GM23248 (cell line): ENCODE results near the gene EIF4G1. TPM values are rescaled to one million over a fixed set of nuclear protein-coding genes. Genes with fewer than 3 reads are reported as not detected.
"Not testable (repeated sequence)": the region's sequence is repeated elsewhere in the genome, so short reads cannot be mapped to it uniquely, and the experiment has no call there.

Source experiments
- DNase-seq: peaks from one replicate; pipeline ENCODE4 v3.0.0-alpha.2; 2015
- H2AFZ ChIP-seq: fragments of 200-600 bp; sonication (generic); 2 replicates; pipeline ENCODE4 v1.6.1; 2016; ENCODE audit warnings: antibody characterized with exemption
- H3F3A ChIP-seq: fragments of 200-600 bp; sonication (generic); 2 replicates; pipeline ENCODE4 v1.6.1; 2016; ENCODE audit warnings: mild to moderate bottlenecking, antibody characterized with exemption, mixed run types; ENCODE audit not compliant: insufficient read depth
- H3K27ac ChIP-seq: fragments of 200-600 bp; sonication (generic); 2 replicates; pipeline ENCODE4 v1.5.1; 2016; ENCODE audit warnings: mild to moderate bottlenecking
- H3K27me3 ChIP-seq: fragments of 200-600 bp; sonication (generic); replicated peaks from 2 replicates; pipeline ENCODE4 v1.6.1; 2016; ENCODE audit warnings: mild to moderate bottlenecking; ENCODE audit not compliant: insufficient read depth
- H3K36me3 ChIP-seq: fragments of 200-600 bp; sonication (generic); 2 replicates; pipeline ENCODE4 v1.6.1; 2016; ENCODE audit warnings: low read depth, mild to moderate bottlenecking
- H3K4me1 ChIP-seq: fragments of 200-600 bp; sonication (generic); 2 replicates; pipeline ENCODE4 v1.6.1; 2016; ENCODE audit warnings: mild to moderate bottlenecking; ENCODE audit not compliant: insufficient read depth
- H3K4me2 ChIP-seq: fragments of 200-600 bp; sonication (generic); one replicate; pipeline ENCODE4 v1.6.1; 2016; ENCODE audit warnings: mild to moderate bottlenecking; ENCODE audit not compliant: unreplicated experiment
- H3K4me3 ChIP-seq: fragments of 200-600 bp; sonication (generic); 2 replicates; pipeline ENCODE4 v1.5.1; 2016; ENCODE audit warnings: mild to moderate bottlenecking
- H3K79me2 ChIP-seq: fragments of 200-600 bp; sonication (generic); 2 replicates; pipeline ENCODE4 v1.6.1; 2016; ENCODE audit warnings: mild to moderate bottlenecking; ENCODE audit not compliant: insufficient read depth
- H3K9ac ChIP-seq: fragments of 200-600 bp; sonication (generic); 2 replicates; pipeline ENCODE4 v1.6.1; 2016; ENCODE audit warnings: mild to moderate bottlenecking
- H3K9me2 ChIP-seq: fragments of 200-600 bp; sonication (generic); 2 replicates; pipeline ENCODE4 v1.6.1; 2016; ENCODE audit warnings: mixed run types, mild to moderate bottlenecking, moderate library complexity; ENCODE audit not compliant: insufficient read depth
- H3K9me3 ChIP-seq: fragments of 200-600 bp; sonication (generic); one replicate; pipeline ENCODE4 v1.6.1; 2017; ENCODE audit warnings: low read depth
- H4K20me1 ChIP-seq: fragments of 200-600 bp; sonication (generic); 2 replicates; pipeline ENCODE4 v1.6.0; 2016; ENCODE audit not compliant: insufficient read depth
- EZH2 ChIP-seq: fragments of 200-600 bp; sonication (generic); IDR thresholded peaks from 2 replicates; pipeline ENCODE4 v1.6.1; 2018; ENCODE audit warnings: antibody characterized with exemption, mild to moderate bottlenecking; ENCODE audit not compliant: insufficient read depth, poor library complexity, severe bottlenecking
- EZH2phosphoT487 ChIP-seq: fragments of 200-600 bp; sonication (generic); IDR thresholded peaks from 2 replicates; pipeline ENCODE4 v1.6.1; 2018; ENCODE audit warnings: antibody characterized with exemption, moderate library complexity, mild to moderate bottlenecking, low read depth; ENCODE audit not compliant: insufficient read depth
- WGBS, 2 experiments: methylation state at CpG; one replicate each; pipeline ENCODE4 v1.1.6; 2015 to 2017; ENCODE audit warnings: low lambda C conversion rate in 2 of 2, low coverage in 1 of 2; ENCODE audit errors: missing lambda C conversion rate in 2 of 2; 5-methylcytosine and 5-hydroxymethylcytosine counted together
- in situ Hi-C: fragments of 300-500 bp; cut with MboI; formaldehyde crosslinking; loops from 2 replicates; pipeline ENCODE4 v1.15.0; 2020
- polyA plus RNA-seq: library from polyadenylated mRNA; unstranded; fragments of >200 nt; fragmentation: Nextera tagmentation; extraction: Ambion mirVana; gene quantifications from 2 replicates; pipeline ENCODE4 v1.2.1, GENCODE V29; 2016
- total RNA-seq: library from RNA; depleted of rRNA; stranded (reverse); fragments of >200 nt; shearing (Covaris generic); gene quantifications from 2 replicates; pipeline ENCODE4 v1.2.3, GENCODE V29; 2014; rRNA removed

EIF4G1 gene, protein sequence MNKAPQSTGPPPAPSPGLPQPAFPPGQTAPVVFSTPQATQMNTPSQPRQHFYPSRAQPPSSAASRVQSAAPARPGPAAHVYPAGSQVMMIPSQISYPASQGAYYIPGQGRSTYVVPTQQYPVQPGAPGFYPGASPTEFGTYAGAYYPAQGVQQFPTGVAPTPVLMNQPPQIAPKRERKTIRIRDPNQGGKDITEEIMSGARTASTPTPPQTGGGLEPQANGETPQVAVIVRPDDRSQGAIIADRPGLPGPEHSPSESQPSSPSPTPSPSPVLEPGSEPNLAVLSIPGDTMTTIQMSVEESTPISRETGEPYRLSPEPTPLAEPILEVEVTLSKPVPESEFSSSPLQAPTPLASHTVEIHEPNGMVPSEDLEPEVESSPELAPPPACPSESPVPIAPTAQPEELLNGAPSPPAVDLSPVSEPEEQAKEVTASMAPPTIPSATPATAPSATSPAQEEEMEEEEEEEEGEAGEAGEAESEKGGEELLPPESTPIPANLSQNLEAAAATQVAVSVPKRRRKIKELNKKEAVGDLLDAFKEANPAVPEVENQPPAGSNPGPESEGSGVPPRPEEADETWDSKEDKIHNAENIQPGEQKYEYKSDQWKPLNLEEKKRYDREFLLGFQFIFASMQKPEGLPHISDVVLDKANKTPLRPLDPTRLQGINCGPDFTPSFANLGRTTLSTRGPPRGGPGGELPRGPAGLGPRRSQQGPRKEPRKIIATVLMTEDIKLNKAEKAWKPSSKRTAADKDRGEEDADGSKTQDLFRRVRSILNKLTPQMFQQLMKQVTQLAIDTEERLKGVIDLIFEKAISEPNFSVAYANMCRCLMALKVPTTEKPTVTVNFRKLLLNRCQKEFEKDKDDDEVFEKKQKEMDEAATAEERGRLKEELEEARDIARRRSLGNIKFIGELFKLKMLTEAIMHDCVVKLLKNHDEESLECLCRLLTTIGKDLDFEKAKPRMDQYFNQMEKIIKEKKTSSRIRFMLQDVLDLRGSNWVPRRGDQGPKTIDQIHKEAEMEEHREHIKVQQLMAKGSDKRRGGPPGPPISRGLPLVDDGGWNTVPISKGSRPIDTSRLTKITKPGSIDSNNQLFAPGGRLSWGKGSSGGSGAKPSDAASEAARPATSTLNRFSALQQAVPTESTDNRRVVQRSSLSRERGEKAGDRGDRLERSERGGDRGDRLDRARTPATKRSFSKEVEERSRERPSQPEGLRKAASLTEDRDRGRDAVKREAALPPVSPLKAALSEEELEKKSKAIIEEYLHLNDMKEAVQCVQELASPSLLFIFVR (N-terminal part only)
- total RNA-seq, result 366 and 370 TPM in 2 replicates
- 183 and 184 TPM in 2 replicates for polyA plus RNA-seq

DNA sequence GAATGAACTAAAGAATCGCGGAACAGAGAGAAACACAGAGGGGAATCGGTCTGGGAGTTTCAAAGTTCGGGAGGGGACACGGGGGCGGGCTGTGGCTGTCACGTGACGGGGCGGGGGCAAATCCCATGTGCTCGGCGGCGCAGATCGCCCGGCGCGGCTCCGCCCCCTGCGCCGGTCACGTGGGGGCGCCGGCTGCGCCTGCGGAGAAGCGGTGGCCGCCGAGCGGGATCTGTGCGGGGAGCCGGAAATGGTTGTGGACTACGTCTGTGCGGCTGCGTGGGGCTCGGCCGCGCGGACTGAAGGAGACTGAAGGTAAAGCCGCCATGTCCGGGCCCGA is at the start of gene EIF4G1:
TSS of gene EIF4G1 (plus strand) at position 244 of the 337 bp plus-strand sequence. CDS start 1,191 bp downstream, outside the sequence.
- Histone ChIP-seq H3K9me3 (no peaks in the 10 kb centered on the region), H4K20me1 (peaks cover 16% of the 10 kb centered on the region; the same call in 1 of the 2 replicates), H3K4me1 (peaks cover 27% of the 10 kb centered on the region), H3K27ac (peak within 1 kb of the TSS; percentile 88), H3K9me2 (no peaks in the 10 kb centered on the region), H2AFZ (peak within 1 kb of the TSS; percentile 89), H3F3A (peaks cover 56% of the 10 kb centered on the region), H3K4me2 (peak within 1 kb of the TSS; percentile 96), H3K4me3 (peak within 1 kb of the TSS; percentile 91), H3K36me3 (peaks cover 11% of the 10 kb centered on the region), H3K27me3 (no peaks in the 10 kb centered on the region), H3K79me2 (peaks cover 45% of the 10 kb centered on the region), H3K9ac (peak within 1 kb of the TSS; percentile 96)
- TF ChIP-seq EZH2, result no peak
- no peak for TF ChIP-seq EZH2phosphoT487
- 1 to 13% methylated on average over 8 to 37 of the region's 40 CpGs for WGBS, 2 experiments
- peak; percentile 98 for DNase-seq
- in situ Hi-C loops, result no loop called here

DNA sequence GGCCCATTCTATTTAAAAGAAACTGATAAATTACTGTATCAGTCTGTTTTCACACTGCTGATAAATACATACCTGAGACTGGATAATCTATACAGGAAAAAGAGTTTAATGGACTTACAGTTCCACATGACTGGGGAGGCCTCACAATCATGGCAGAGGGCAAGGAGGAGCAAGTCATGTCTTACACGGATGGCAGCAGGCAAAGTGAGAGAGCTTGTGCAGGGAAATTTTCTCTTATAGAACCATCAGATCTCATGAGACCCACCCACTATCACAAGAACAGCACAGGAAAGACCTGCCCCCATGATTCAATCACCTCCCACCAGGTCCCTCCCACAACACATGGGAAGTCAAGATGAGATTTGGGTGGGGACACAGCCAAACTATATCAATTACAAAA is 47.2 kb upstream of the EIF4G1 start:
- in situ Hi-C loops, H3K27me3 ChIP-seq: not testable (repeated sequence)
- WGBS, 2 experiments, result 38 to 45% methylated on average over 1 of the region's 1 CpG

DNA sequence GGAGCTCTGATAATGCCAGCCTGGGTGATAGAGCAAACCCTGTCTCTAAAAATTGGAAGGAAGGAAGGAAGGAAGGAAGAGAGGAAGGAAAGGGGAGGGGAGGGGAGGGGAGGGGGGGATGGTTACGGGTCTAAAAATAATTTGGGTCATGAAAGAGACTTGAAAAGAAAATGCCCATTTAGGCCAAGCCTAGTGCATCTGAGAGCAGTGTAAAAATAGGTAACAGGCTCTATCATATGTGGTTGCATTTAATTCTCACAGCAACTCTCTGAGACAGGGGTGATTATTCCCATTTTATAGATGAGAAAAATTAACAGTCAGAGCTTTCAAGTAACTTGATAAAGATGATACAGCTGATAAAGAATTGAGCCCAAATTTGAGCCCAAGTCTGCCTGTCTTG is 42.1 kb upstream of the EIF4G1 start:
- DNase-seq, result no peak
- in situ Hi-C loops, result no loop called here

More for the DNA sequence above, 47.2 kb upstream of the EIF4G1 start:
- not testable (repeated sequence) for H3K36me3 ChIP-seq, H3K9me3 ChIP-seq, H3K79me2 ChIP-seq, H3K4me3 ChIP-seq, H3K9ac ChIP-seq, H3K9me2 ChIP-seq, H3K4me1 ChIP-seq, H2AFZ ChIP-seq, H3K4me2 ChIP-seq, H3F3A ChIP-seq, DNase-seq, H3K27ac ChIP-seq, H4K20me1 ChIP-seq

DNA sequence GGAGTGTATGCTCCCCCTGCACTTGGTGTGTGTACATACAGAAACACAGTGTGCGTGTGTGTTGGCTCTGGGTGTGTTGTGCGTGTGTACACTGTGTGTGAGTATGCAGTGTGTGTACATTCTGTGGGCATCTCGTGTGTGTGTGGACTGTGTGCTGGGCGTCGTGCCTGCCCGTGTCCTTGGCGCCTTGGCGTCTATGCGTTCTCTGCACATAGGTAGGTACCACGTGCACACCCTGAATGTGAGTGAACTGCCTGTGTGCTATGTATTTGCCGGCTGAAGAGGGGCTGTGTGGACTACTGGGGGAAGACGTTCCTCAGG is 39.1 kb upstream of the EIF4G1 start:
- Histone ChIP-seq H3K27me3 (peaks cover 16% of the 10 kb centered on the region), H3K9ac (no peak overlapping the region), H3K4me2 (no peak overlapping the region), H3K27ac (no peak overlapping the region), H3K9me3 (no peaks in the 10 kb centered on the region), H3F3A (no peaks in the 10 kb centered on the region), H2AFZ (no peak overlapping the region), H4K20me1 (no peaks in the 10 kb centered on the region), H3K9me2 (no peaks in the 10 kb centered on the region), H3K79me2 (no peaks in the 10 kb centered on the region), H3K4me3 (peak overlapping the region; percentile 40; the same call in 1 of the 2 replicates), H3K4me1 (no peaks in the 10 kb centered on the region), H3K36me3 (no peaks in the 10 kb centered on the region)
- no peak for DNase-seq
- WGBS, 2 experiments, result 62 to 63% methylated on average over 12 of the region's 12 CpGs
- in situ Hi-C loops, result no loop called here
- no peak for TF ChIP-seq EZH2
- no peak for TF ChIP-seq EZH2phosphoT487

More for the DNA sequence above, 42.1 kb upstream of the EIF4G1 start:
- no peaks in the 10 kb centered on the region for H3K79me2 ChIP-seq
- no peak overlapping the region for H3K4me2 ChIP-seq
- H3K27me3 ChIP-seq, result peaks cover 4% of the 10 kb centered on the region; the same call in 1 of the 2 replicates
- H3F3A ChIP-seq, result no peaks in the 10 kb centered on the region
- WGBS, 2 experiments, result 27% methylated on average over 1 of the region's 1 CpG; no CpG with 5 or more reads in 1 of the 2 experiments
- no peak overlapping the region for H3K4me3 ChIP-seq
- no peak overlapping the region for H2AFZ ChIP-seq
- H3K9ac ChIP-seq, result no peak overlapping the region
- H3K9me2 ChIP-seq, result no peaks in the 10 kb centered on the region
- no peaks in the 10 kb centered on the region for H3K9me3 ChIP-seq
- H3K4me1 ChIP-seq, result no peaks in the 10 kb centered on the region
- TF ChIP-seq EZH2 (no peak), EZH2phosphoT487 (no peak)
- H3K36me3 ChIP-seq, result no peaks in the 10 kb centered on the region
- H4K20me1 ChIP-seq, result no peaks in the 10 kb centered on the region
- no peak overlapping the region for H3K27ac ChIP-seq
